ENCODE data around the gene LRP1B. TPM values are rescaled to one million over a fixed set of nuclear protein-coding genes. Genes with fewer than 3 reads are reported as not detected.

Gene LRP1B
- total RNA-seq, 1 experiment from 2014 or later, result 0.52 TPM

DNA sequence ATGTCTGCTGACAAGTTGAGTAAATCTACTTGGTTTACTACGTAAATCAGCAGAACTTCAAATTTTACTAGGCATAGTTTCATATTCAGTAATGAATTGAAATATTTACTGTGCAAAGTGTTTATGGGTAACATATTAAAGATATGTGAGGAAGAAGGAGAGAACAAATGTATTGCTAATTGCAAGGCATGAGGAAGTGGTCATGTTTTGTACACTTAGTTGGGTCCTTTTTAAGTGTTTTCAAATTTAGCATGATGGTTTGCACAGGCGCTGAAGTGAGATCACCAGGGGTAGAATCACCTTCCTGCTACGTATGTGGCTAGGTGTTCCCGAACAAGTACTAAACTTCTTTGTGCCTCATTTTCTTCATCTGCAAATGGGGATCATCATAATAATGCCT is 1534.4 kb downstream of the LRP1B start (continued):
- TF ChIP-seq ZNF281 (CRISPR knock-in tag; IDR thresholded peaks at IDR 0.05), result no peak
- TF ChIP-seq ESRRA (CRISPR knock-in tag; IDR thresholded peaks at IDR 0.05; ENCODE audit: borderline replicate concordance), result no peak
- no peak for TF ChIP-seq NR2C2 (CRISPR knock-in tag; IDR thresholded peaks at IDR 0.05)
- TF ChIP-seq, protein P1, sequence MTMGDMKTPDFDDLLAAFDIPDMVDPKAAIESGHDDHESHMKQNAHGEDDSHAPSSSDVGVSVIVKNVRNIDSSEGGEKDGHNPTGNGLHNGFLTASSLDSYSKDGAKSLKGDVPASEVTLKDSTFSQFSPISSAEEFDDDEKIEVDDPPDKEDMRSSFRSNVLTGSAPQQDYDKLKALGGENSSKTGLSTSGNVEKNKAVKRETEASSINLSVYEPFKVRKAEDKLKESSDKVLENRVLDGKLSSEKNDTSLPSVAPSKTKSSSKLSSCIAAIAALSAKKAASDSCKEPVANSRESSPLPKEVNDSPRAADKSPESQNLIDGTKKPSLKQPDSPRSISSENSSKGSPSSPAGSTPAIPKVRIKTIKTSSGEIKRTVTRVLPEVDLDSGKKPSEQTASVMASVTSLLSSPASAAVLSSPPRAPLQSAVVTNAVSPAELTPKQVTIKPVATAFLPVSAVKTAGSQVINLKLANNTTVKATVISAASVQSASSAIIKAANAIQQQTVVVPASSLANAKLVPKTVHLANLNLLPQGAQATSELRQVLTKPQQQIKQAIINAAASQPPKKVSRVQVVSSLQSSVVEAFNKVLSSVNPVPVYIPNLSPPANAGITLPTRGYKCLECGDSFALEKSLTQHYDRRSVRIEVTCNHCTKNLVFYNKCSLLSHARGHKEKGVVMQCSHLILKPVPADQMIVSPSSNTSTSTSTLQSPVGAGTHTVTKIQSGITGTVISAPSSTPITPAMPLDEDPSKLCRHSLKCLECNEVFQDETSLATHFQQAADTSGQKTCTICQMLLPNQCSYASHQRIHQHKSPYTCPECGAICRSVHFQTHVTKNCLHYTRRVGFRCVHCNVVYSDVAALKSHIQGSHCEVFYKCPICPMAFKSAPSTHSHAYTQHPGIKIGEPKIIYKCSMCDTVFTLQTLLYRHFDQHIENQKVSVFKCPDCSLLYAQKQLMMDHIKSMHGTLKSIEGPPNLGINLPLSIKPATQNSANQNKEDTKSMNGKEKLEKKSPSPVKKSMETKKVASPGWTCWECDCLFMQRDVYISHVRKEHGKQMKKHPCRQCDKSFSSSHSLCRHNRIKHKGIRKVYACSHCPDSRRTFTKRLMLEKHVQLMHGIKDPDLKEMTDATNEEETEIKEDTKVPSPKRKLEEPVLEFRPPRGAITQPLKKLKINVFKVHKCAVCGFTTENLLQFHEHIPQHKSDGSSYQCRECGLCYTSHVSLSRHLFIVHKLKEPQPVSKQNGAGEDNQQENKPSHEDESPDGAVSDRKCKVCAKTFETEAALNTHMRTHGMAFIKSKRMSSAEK (CRISPR knock-in tag; IDR thresholded peaks at IDR 0.05; ENCODE audit: borderline replicate concordance), result no peak
- no peak for TF ChIP-seq FOXK1 (CRISPR knock-in tag; IDR thresholded peaks at IDR 0.05)
- no peak for TF ChIP-seq RORB (CRISPR knock-in tag; IDR thresholded peaks at IDR 0.05)

- H3K9me3 Mint-ChIP-seq, result no peaks in the 10 kb centered on the region
- no peak overlapping the region for H3K27ac Mint-ChIP-seq
- H3K4me3 Mint-ChIP-seq, result no peak overlapping the region
- no peaks in the 10 kb centered on the region for H3K4me1 Mint-ChIP-seq
- DNase-seq (ENCODE audit: low spot score) (no peak), ATAC-seq (no peak)
- no peaks in the 10 kb centered on the region for H3K27me3 Mint-ChIP-seq (ENCODE audit: low read depth)
- H3K36me3 Mint-ChIP-seq, result no peaks in the 10 kb centered on the region
- POLR2A ChIA-PET, result no interaction called here
- CTCF ChIA-PET, result no interaction called here
- TF ChIP-seq, protein P2, sequence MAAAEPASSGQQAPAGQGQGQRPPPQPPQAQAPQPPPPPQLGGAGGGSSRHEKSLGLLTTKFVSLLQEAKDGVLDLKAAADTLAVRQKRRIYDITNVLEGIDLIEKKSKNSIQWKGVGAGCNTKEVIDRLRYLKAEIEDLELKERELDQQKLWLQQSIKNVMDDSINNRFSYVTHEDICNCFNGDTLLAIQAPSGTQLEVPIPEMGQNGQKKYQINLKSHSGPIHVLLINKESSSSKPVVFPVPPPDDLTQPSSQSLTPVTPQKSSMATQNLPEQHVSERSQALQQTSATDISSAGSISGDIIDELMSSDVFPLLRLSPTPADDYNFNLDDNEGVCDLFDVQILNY (CRISPR knock-in tag; IDR thresholded peaks at IDR 0.05), result no peak
- TF ChIP-seq ZNF512 (CRISPR knock-in tag; IDR thresholded peaks at IDR 0.05; ENCODE audit: borderline replicate concordance) (no peak), TP53 (CRISPR knock-in tag; IDR thresholded peaks at IDR 0.05) (no peak), ZNF138 (CRISPR knock-in tag; conservative IDR thresholded peaks at IDR 0.05) (no peak), PRDM15 (CRISPR knock-in tag; IDR thresholded peaks at IDR 0.05) (no peak), SMAD4 (CRISPR knock-in tag; IDR thresholded peaks at IDR 0.05) (no peak), E2F4 (CRISPR knock-in tag; IDR thresholded peaks at IDR 0.05; ENCODE audit: borderline replicate concordance, low read depth) (no peak), SP1 (CRISPR knock-in tag; conservative IDR thresholded peaks at IDR 0.05) (no peak), SMAD3 (CRISPR knock-in tag; IDR thresholded peaks at IDR 0.05; ENCODE audit: borderline replicate concordance) (no peak), FOXJ3 (CRISPR knock-in tag; IDR thresholded peaks at IDR 0.05; ENCODE audit: borderline replicate concordance) (no peak)
- TF ChIP-seq, protein P3, sequence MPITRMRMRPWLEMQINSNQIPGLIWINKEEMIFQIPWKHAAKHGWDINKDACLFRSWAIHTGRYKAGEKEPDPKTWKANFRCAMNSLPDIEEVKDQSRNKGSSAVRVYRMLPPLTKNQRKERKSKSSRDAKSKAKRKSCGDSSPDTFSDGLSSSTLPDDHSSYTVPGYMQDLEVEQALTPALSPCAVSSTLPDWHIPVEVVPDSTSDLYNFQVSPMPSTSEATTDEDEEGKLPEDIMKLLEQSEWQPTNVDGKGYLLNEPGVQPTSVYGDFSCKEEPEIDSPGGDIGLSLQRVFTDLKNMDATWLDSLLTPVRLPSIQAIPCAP (CRISPR knock-in tag; IDR thresholded peaks at IDR 0.05), result no peak
These were observed 1535.7 kb downstream of the LRP1B start for GRCh38 chr2:140595107-140595506.

All from WTC11 (cell line).